AML-193 (cell line): ENCODE data around the gene NABP1.
A peak's percentile ranks its signal among the peaks of the same experiment; 100 is the strongest.

Source experiments
- DNase-seq, 2 experiments: peaks; one replicate each; lab custom pipeline; 2025; lab: John Stamatoyannopoulos, UW

The NABP1 gene

GRCh38 chr2:191680639-191681038 is 2.7 kb downstream of the NABP1 start:
- DNase-seq: no peak

- no peak for DNase-seq
Observed at GRCh38 chr2:191682126-191682525, 4.2 kb downstream of the NABP1 start.

- no peak for DNase-seq
Observed at GRCh38 chr2:191686066-191686465, 8.1 kb downstream of the NABP1 start.

GRCh38 chr2:191686729-191687128 is 8.8 kb downstream of the NABP1 start:
- no peak for DNase-seq

GRCh38 chr2:191687867-191688266 is 9.9 kb downstream of the NABP1 start:
- DNase-seq: no peak

GRCh38 chr2:191688934-191689695 is 11.2 kb downstream of the NABP1 start:
- DNase-seq: no peak

- no peak for DNase-seq
Observed at GRCh38 chr2:191690327-191690726, 12.4 kb downstream of the NABP1 start.

GRCh38 chr2:191691016-191691735 is 13.2 kb downstream of the NABP1 start:
- peak; percentile 62 to 76 for DNase-seq

GRCh38 chr2:191691898-191692297 is 14.0 kb downstream of the NABP1 start:
- DNase-seq: no peak

GRCh38 chr2:191692502-191693115 is 14.7 kb downstream of the NABP1 start:
- DNase-seq: no peak

GRCh38 chr2:191693166-191693565 is 15.2 kb downstream of the NABP1 start:
- no peak for DNase-seq

- no peak for DNase-seq
Observed at GRCh38 chr2:191693778-191694177, 15.8 kb downstream of the NABP1 start.

- no peak for DNase-seq
Observed at GRCh38 chr2:191696001-191696400, 18.1 kb downstream of the NABP1 start.

GRCh38 chr2:191696966-191697365 is 19.0 kb downstream of the NABP1 start:
- no peak for DNase-seq

- no peak for DNase-seq
Observed at GRCh38 chr2:191697870-191698269, 19.9 kb downstream of the NABP1 start.

GRCh38 chr2:191699341-191699945 is 21.5 kb downstream of the NABP1 start:
- no peak for DNase-seq

GRCh38 chr2:191701029-191701428 is 23.1 kb downstream of the NABP1 start:
- no peak for DNase-seq

- DNase-seq: no peak
Observed at GRCh38 chr2:191701696-191702095, 23.8 kb downstream of the NABP1 start.

GRCh38 chr2:191703079-191703725 is 25.3 kb downstream of the NABP1 start:
- DNase-seq: no peak

- DNase-seq: no peak
Observed at GRCh38 chr2:191705084-191705483, 27.1 kb downstream of the NABP1 start.

- no peak for DNase-seq
Observed at GRCh38 chr2:191705701-191706100, 27.8 kb downstream of the NABP1 start.

GRCh38 chr2:191706791-191707190 is 28.9 kb downstream of the NABP1 start:
- DNase-seq: no peak
